Heart right ventricle (tissue), 16 donors: ENCODE measurements around the gene VPS18. TPM values are rescaled to one million over a fixed set of nuclear protein-coding genes. Genes with fewer than 3 reads are reported as not detected.

ENCODE experiments used
- ATAC-seq, 8 donors: fragments of 200-7000 bp; cut with Tn5 transposase; one replicate each; pipeline ENCODE4 v1.9.1; 2020; ENCODE audit warnings: mild to moderate bottlenecking in 8 of 8, moderate library complexity in 8 of 8, moderate number of reproducible peaks in 1 of 8
- DNase-seq, 2 donors: peaks; one replicate each; pipeline ENCODE4 v3.0.0-alpha.2; 2020
- H3K27ac ChIP-seq, 10 donors: fragments of 200-600 bp; sonication (generic) in 2 of 10; one replicate each; pipeline versions ENCODE4 v1.5.0 to v1.8.0; 2020 to 2022; ENCODE audit warnings: mild to moderate bottlenecking in 3 of 10
- H3K27me3 ChIP-seq, 7 donors: fragments of 200-600 bp; one replicate each; pipeline ENCODE4 v1.8.0; 2021 to 2022; ENCODE audit warnings: mild to moderate bottlenecking in 2 of 7
- H3K36me3 ChIP-seq, 9 donors: fragments of 200-600 bp; sonication (generic) in 1 of 9; one replicate each; pipeline versions ENCODE4 v1.5.0 to v1.8.0; 2020 to 2022; ENCODE audit warnings: mild to moderate bottlenecking in 2 of 9
- H3K4me1 ChIP-seq, 9 donors: fragments of 200-600 bp; sonication (generic) in 1 of 9; one replicate each; pipeline versions ENCODE4 v1.5.0 to v1.8.0; 2020 to 2022; ENCODE audit warnings: mild to moderate bottlenecking in 4 of 9
- H3K4me3 ChIP-seq, 10 donors: fragments of 200-600 bp; sonication (generic) in 2 of 10; one replicate each; pipeline versions ENCODE4 v1.5.0 to v1.8.0; 2020 to 2022; ENCODE audit warnings: mild to moderate bottlenecking in 7 of 10, moderate library complexity in 2 of 10
- H3K9me3 ChIP-seq, 11 donors: fragments of 200-600 bp in 10 of 11; sonication (generic) in 2 of 11; one replicate each; pipeline versions ENCODE4 v1.5.0 to v1.8.0; 2013 to 2022; ENCODE audit warnings: mild to moderate bottlenecking in 2 of 11, control low read depth in 1 of 11, moderate library complexity in 1 of 11
- CTCF ChIP-seq, 9 donors: fragments of 200-600 bp; sonication (generic) in 2 of 9; IDR thresholded peaks; one replicate each; pipeline versions ENCODE4 v1.5.0 to v1.8.0; 2021 to 2022; ENCODE audit warnings: antibody characterized with exemption in 9 of 9, mild to moderate bottlenecking in 5 of 9, moderate library complexity in 1 of 9
- WGBS, 2 donors: extraction: QIAGEN DNeasy Blood & Tissue Kit; methylation state at CpG; one replicate each; pipeline ENCODE4 v1.1.7; 2013; ENCODE audit warnings: inconsistent platforms in 1 of 2; 5-methylcytosine and 5-hydroxymethylcytosine counted together
- intact Hi-C, 10 donors: fragments of 100-400 bp; cut with DNase I; formaldehyde crosslinking; loops; one replicate each; pipeline versions ENCODE4 v1.11.1 to v1.14.2; 2022
- polyA plus RNA-seq, 2 donors: library from polyadenylated mRNA; stranded (reverse); fragments of 200-250 nt; gene quantifications; one replicate each; pipeline ENCODE4 v1.2.3, GENCODE V29; 2013
- total RNA-seq, 10 donors: library from RNA; stranded (reverse); fragmentation: NEBNext Ultra II Directional in 3 of 10; extraction: Animal tissue kit (Norgen Biotek cat#: 25700) in 3 of 10; gene quantifications; one replicate each; pipeline versions ENCODE4 v1.2.1 to v1.2.4, GENCODE V29; 2021 to 2023
- donor health status: Arrhythmogenic right ventricular cardiomyopathy.
- donor health status: ischemic (EF 13 %, LVEDD 7.1; RV severe dilation, severe dysfunction).
- donor health status: healthy with polysubstance abuse.
- donor health status: DM: no; HTN: yes; CAD: no.
- donor health status: DM: no; HTN: no; CAD: no.
- donor health status: ischemic (EF 25% LVEDD 6.9; RV normal size, moderate dysfunction).
- donor health status: ischemic (EF 25% LVEDD 5.7; RV mildly dilated, moderate dysfunction).
- donor health status: healthy.
- donor health status: DM: yes; HTN: yes; CAD: no.
- donor health status: Ischemic cardiomyopathy.
- donor health status: ischemic (EF 35%, LVEDD 5.7; RV mildly dilated, moderate dysfunction).
- donor health status: nonischemic (EF 11% LVEDD 7.7; RV severe dilation, severe dysfunction).
- donor health status: DM: yes; HTN: yes; CAD: no.
- donor health status: PGD.
- donor health status: ischemic (EF 29% LVEDD 5.4; RV normal size, mild dysfunction).
- donor health status: nonischemic (EF 23%, LVEDD 6.1; RV moderate dilation, normal function).

VPS18 gene
- total and polyA plus RNA-seq, 12 donors, result 10.5 to 25.0 (median 20.5) TPM

- Histone ChIP-seq H3K27me3 (no peaks in the 10 kb centered on the region), H3K36me3 (no peaks in the 10 kb centered on the region), H3K4me3 (no peak overlapping the region), H3K9me3 (no peaks in the 10 kb centered on the region), H3K27ac (no peak overlapping the region), H3K4me1 (peaks cover 9 to 43% (median 33%) of the 10 kb centered on the region in 9 donors)
- intact Hi-C loops, result loop anchor here in 8 of 10 donors (5.0 to 10.0 kb wide), 6 partner anchors 37 to 78 kb away; no protein-coding TSS in a partner anchor
- WGBS, 2 donors, result 92 to 95% methylated on average over 11 of the region's 11 CpGs
- no peak for TF ChIP-seq CTCF (IDR thresholded peaks at IDR 0.05)
- DNase-seq, result no peak
- no peak for ATAC-seq
Observed at GRCh38 chr15:40944510-40945296, 50.5 kb downstream of the VPS18 start.

GRCh38 chr15:40948706-40949473, 54.6 kb downstream of the VPS18 start:
- ATAC-seq, result no peak
- no peak for DNase-seq
- WGBS, 2 donors, result 68% methylated on average over 21 of the region's 21 CpGs
- H3K4me3 ChIP-seq, result no peak overlapping the region
- peaks cover 0 to 30% (median 12%) of the 10 kb centered on the region in 9 donors for H3K4me1 ChIP-seq
- H3K27ac ChIP-seq, result no peak overlapping the region
- no peaks in the 10 kb centered on the region for H3K9me3 ChIP-seq
- intact Hi-C loops, result loop anchor here in 2 of 10 donors (5.0 to 10.0 kb wide), 2 partner anchors 63 to 66 kb away; no protein-coding TSS in a partner anchor
- no peak for TF ChIP-seq CTCF (IDR thresholded peaks at IDR 0.05)
- H3K36me3 ChIP-seq, result no peaks in the 10 kb centered on the region
- no peaks in the 10 kb centered on the region for H3K27me3 ChIP-seq

GRCh38 chr15:40949756-40950207, 55.5 kb downstream of the VPS18 start:
- Histone ChIP-seq H3K27ac (no peak overlapping the region), H3K27me3 (no peaks in the 10 kb centered on the region), H3K4me3 (no peak overlapping the region), H3K36me3 (no peaks in the 10 kb centered on the region), H3K4me1 (peaks cover 0 to 33% (median 14%) of the 10 kb centered on the region in 9 donors), H3K9me3 (no peaks in the 10 kb centered on the region)
- no peak for TF ChIP-seq CTCF (IDR thresholded peaks at IDR 0.05)
- intact Hi-C loops, result loop anchor here in 2 of 10 donors (5.0 to 10.0 kb wide), 2 partner anchors 63 to 65 kb away; no protein-coding TSS in a partner anchor
- ATAC-seq (no peak), DNase-seq (no peak)
- WGBS, 2 donors, result 65 to 72% methylated on average over 7 of the region's 7 CpGs

- TF ChIP-seq CTCF (IDR thresholded peaks at IDR 0.05), result no peak
- intact Hi-C loops, result no loop called here
- Histone ChIP-seq H3K9me3 (no peaks in the 10 kb centered on the region), H3K27me3 (no peaks in the 10 kb centered on the region), H3K27ac (no peak overlapping the region), H3K4me1 (peaks cover 4 to 50% (median 20%) of the 10 kb centered on the region in 9 donors), H3K4me3 (no peak overlapping the region), H3K36me3 (no peaks in the 10 kb centered on the region)
- DNase-seq, result no peak
- WGBS, 2 donors, result 93 to 94% methylated on average over 4 of the region's 4 CpGs
- ATAC-seq, result no peak
Observed at GRCh38 chr15:40951764-40952163, 57.5 kb downstream of the VPS18 start.
